WTC11 (cell line): ENCODE data around the gene ACVR1B. TPM values are rescaled to one million over a fixed set of nuclear protein-coding genes. Genes with fewer than 3 reads are reported as not detected.
A peak's percentile ranks its signal among the peaks of the same experiment; 100 is the strongest.

ENCODE experiments used
- ATAC-seq: fragments of 200-7000 bp; cut with Tn5 transposase; 2 replicates; pipeline ENCODE4 v1.10.0; 2021; ENCODE audit warnings: mild to moderate bottlenecking, moderate library complexity
- CTCF ChIA-PET: fragments of 300-600 bp; sonication (Branson Sonifier 250); formaldehyde crosslinking; loops from one replicate; lab custom pipeline; 2021; ENCODE audit warnings: antibody characterized with exemption; lab: Charles Lee
- POLR2A ChIA-PET: fragments of 350-600 bp; sonication (Branson Sonifier 250); formaldehyde crosslinking; loops from one replicate; lab custom pipeline; 2021; ENCODE audit warnings: antibody characterized with exemption; lab: Charles Lee
- DNase-seq: peaks from one replicate; pipeline ENCODE4 v3.0.0; 2021; ENCODE audit warnings: low spot score
- H3K27ac Mint-ChIP-seq: 2 replicates; pipeline ENCODE4 v1.8.0; 2021; ENCODE audit warnings: mixed read lengths
- H3K27me3 Mint-ChIP-seq: 2 replicates; pipeline ENCODE4 v1.8.0; 2021; ENCODE audit warnings: low read depth, mild to moderate bottlenecking, moderate library complexity, mixed read lengths
- H3K36me3 Mint-ChIP-seq: 2 replicates; pipeline ENCODE4 v1.8.0; 2021; ENCODE audit warnings: mixed read lengths
- H3K4me1 Mint-ChIP-seq: 2 replicates; pipeline ENCODE4 v1.8.0; 2022; ENCODE audit warnings: mixed read lengths
- H3K4me3 Mint-ChIP-seq: 2 replicates; pipeline ENCODE4 v1.8.0; 2021; ENCODE audit warnings: mild to moderate bottlenecking, moderate library complexity, mixed read lengths
- H3K9me3 Mint-ChIP-seq: 2 replicates; pipeline ENCODE4 v1.8.0; 2021; ENCODE audit warnings: mixed read lengths
- CREM ChIP-seq: sonication (generic); formaldehyde crosslinking; IDR thresholded peaks from 2 replicates; pipeline ENCODE4 v1.8.1; 2022; ENCODE audit warnings: mild to moderate bottlenecking, missing genetic modification reagents, moderate library complexity
- JAZF1 ChIP-seq: fragments of 250-450 bp; sonication (Bioruptor Pico); IDR thresholded peaks from 2 replicates; pipeline ENCODE4 v1.9.0; 2021; ENCODE audit warnings: moderate library complexity, mild to moderate bottlenecking, inconsistent platforms
- SMAD4 ChIP-seq: sonication (generic); formaldehyde crosslinking; IDR thresholded peaks from 2 replicates; pipeline ENCODE4 v1.8.0; 2022; ENCODE audit warnings: mild to moderate bottlenecking, missing genetic modification reagents
- ZNF121 ChIP-seq: sonication (generic); formaldehyde crosslinking; IDR thresholded peaks from 2 replicates; pipeline ENCODE4 v1.8.0; 2023; ENCODE audit warnings: missing genetic modification reagents
- ZNF219 ChIP-seq: sonication (generic); formaldehyde crosslinking; IDR thresholded peaks from 2 replicates; pipeline ENCODE4 v1.8.0; 2023; ENCODE audit warnings: missing genetic modification reagents, mild to moderate bottlenecking, borderline replicate concordance
- ZNF263 ChIP-seq: sonication (generic); formaldehyde crosslinking; IDR thresholded peaks from 2 replicates; pipeline ENCODE4 v1.8.1; 2022; ENCODE audit warnings: low read depth, mild to moderate bottlenecking, moderate library complexity, missing genetic modification reagents
- ZNF416 ChIP-seq: fragments of 250-450 bp; sonication (Bioruptor Pico); IDR thresholded peaks from 2 replicates; pipeline ENCODE4 v1.9.0; 2021; ENCODE audit warnings: mild to moderate bottlenecking, inconsistent platforms
- total RNA-seq: library from RNA; stranded (reverse); gene quantifications from 3 replicates; pipeline ENCODE4 v1.2.3, GENCODE V29; 2021
- TF ChIP-seq, protein P1 (sequence below): sonication (generic); formaldehyde crosslinking; IDR thresholded peaks from 2 replicates; pipeline ENCODE4 v1.8.0; 2022; ENCODE audit warnings: missing genetic modification reagents
- TF ChIP-seq, protein P2 (sequence below): fragments of 250-450 bp; sonication (Bioruptor Pico); IDR thresholded peaks from 2 replicates; pipeline ENCODE4 v2.1.2; 2022; ENCODE audit warnings: mild to moderate bottlenecking, moderate library complexity
- TF ChIP-seq, protein P3 (sequence below): fragments of 250-450 bp; sonication (Bioruptor Pico); conservative IDR thresholded peaks from 2 replicates; pipeline ENCODE4 v1.9.0; 2021; ENCODE audit warnings: mild to moderate bottlenecking
- TF ChIP-seq, protein P4 (sequence below): fragments of 250-450 bp; sonication (Bioruptor Pico); IDR thresholded peaks from 2 replicates; pipeline ENCODE4 v1.9.0; 2021; ENCODE audit warnings: mild to moderate bottlenecking
- TF ChIP-seq, protein P5 (sequence below): sonication (generic); formaldehyde crosslinking; IDR thresholded peaks from 2 replicates; pipeline ENCODE4 v1.8.1; 2023; ENCODE audit warnings: mild to moderate bottlenecking, missing genetic modification reagents
- TF ChIP-seq, protein P6 (sequence below): fragments of 250-450 bp; sonication (Bioruptor Pico); IDR thresholded peaks from 2 replicates; pipeline ENCODE4 v1.9.0; 2021; ENCODE audit warnings: moderate library complexity, mild to moderate bottlenecking, inconsistent platforms, borderline replicate concordance
- TF ChIP-seq, protein P7 (sequence below): sonication (generic); formaldehyde crosslinking; conservative IDR thresholded peaks from 2 replicates; pipeline ENCODE4 v1.8.1; 2022; ENCODE audit warnings: mild to moderate bottlenecking, missing genetic modification reagents
- TF ChIP-seq, protein P8 (sequence below): sonication (generic); formaldehyde crosslinking; IDR thresholded peaks from 2 replicates; pipeline ENCODE4 v1.8.0; 2023; ENCODE audit warnings: missing genetic modification reagents
- TF ChIP-seq, protein P9 (sequence below): sonication (generic); formaldehyde crosslinking; IDR thresholded peaks from 2 replicates; pipeline ENCODE4 v1.8.0; 2022; ENCODE audit warnings: mild to moderate bottlenecking, missing genetic modification reagents
- TF ChIP-seq, protein P10 (sequence below): sonication (generic); formaldehyde crosslinking; IDR thresholded peaks from 2 replicates; pipeline ENCODE4 v1.8.1; 2022; ENCODE audit warnings: mild to moderate bottlenecking, moderate library complexity, missing genetic modification reagents

The ACVR1B gene
- total RNA-seq, 1 experiment from 2014 or later = 24.1 TPM

DNA sequence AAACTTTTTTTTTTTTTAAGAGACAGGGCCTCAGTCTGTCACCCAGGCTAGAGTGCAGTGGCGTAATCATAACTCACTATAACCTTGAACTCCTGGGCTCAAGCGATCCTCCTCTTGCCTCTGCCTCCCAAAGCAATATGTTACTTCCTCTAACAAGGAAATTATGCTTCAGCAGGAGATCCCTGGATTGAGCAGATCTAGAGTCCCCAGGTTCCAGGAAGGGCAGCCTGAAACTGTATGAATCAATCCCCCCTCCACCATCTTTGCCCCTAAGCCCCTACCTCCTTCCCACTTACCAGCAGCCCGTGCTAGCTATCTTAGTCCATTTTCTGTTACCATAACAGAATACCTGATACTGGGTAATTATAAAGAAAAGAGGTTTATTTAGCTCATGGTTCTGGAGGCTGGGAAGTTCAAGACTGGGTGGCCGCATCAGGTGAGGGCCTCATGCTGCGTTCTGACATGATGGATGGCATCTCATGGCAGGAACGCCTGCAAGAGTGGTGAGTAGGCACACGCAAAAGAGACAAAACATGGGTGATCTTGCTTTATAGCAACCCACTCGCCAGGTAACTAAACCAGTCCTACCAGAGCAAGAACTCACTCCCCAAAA, 60.2 kb downstream of the ACVR1B start (continued):
- no peak for TF ChIP-seq ZNF219
- TF ChIP-seq, protein P1, sequence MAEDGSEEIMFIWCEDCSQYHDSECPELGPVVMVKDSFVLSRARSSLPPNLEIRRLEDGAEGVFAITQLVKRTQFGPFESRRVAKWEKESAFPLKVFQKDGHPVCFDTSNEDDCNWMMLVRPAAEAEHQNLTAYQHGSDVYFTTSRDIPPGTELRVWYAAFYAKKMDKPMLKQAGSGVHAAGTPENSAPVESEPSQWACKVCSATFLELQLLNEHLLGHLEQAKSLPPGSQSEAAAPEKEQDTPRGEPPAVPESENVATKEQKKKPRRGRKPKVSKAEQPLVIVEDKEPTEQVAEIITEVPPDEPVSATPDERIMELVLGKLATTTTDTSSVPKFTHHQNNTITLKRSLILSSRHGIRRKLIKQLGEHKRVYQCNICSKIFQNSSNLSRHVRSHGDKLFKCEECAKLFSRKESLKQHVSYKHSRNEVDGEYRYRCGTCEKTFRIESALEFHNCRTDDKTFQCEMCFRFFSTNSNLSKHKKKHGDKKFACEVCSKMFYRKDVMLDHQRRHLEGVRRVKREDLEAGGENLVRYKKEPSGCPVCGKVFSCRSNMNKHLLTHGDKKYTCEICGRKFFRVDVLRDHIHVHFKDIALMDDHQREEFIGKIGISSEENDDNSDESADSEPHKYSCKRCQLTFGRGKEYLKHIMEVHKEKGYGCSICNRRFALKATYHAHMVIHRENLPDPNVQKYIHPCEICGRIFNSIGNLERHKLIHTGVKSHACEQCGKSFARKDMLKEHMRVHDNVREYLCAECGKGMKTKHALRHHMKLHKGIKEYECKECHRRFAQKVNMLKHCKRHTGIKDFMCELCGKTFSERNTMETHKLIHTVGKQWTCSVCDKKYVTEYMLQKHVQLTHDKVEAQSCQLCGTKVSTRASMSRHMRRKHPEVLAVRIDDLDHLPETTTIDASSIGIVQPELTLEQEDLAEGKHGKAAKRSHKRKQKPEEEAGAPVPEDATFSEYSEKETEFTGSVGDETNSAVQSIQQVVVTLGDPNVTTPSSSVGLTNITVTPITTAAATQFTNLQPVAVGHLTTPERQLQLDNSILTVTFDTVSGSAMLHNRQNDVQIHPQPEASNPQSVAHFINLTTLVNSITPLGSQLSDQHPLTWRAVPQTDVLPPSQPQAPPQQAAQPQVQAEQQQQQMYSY (CRISPR knock-in tag) = no peak
- no peak for TF ChIP-seq JAZF1 (CRISPR knock-in tag)
- TF ChIP-seq, protein P2, sequence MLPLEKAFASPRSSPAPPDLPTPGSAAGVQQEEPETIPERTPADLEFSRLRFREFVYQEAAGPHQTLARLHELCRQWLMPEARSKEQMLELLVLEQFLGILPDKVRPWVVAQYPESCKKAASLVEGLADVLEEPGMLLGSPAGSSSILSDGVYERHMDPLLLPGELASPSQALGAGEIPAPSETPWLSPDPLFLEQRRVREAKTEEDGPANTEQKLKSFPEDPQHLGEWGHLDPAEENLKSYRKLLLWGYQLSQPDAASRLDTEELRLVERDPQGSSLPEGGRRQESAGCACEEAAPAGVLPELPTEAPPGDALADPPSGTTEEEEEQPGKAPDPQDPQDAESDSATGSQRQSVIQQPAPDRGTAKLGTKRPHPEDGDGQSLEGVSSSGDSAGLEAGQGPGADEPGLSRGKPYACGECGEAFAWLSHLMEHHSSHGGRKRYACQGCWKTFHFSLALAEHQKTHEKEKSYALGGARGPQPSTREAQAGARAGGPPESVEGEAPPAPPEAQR (CRISPR knock-in tag) = no peak
- TF ChIP-seq, protein P3, sequence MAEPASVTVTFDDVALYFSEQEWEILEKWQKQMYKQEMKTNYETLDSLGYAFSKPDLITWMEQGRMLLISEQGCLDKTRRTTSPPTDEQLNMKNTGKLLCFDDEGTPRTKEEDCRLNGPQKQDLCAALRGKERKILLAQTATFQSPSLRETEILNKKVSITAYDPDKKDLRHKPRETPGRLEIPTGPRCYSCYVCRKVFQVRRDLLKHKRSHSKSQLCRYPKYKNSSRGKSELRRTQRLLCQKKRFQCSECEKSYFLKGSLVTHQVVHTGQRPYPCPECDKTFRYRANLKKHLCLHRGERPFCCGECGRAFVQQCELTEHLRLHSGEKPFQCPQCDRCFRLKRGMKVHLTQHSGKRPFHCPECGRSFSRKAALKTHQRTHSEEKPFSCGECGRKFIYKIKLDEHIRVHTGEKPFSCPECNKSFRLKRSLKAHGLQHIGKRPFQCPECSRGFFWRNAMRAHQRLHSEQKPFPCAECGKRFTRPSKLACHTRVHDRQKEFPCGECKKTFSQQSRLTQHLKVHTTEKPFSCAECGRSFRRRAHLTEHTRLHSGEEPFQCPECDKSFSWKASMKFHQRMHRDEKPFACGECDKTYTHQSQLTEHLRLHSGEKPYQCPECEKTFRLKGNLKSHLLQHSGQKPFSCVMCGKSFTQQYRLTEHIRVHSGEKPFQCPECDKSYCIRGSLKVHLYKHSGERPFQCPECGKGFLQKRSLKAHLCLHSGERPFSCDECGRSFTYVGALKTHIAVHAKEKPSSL (CRISPR knock-in tag) = no peak
- no peak for TF ChIP-seq CREM (CRISPR knock-in tag)
- TF ChIP-seq, protein P4, sequence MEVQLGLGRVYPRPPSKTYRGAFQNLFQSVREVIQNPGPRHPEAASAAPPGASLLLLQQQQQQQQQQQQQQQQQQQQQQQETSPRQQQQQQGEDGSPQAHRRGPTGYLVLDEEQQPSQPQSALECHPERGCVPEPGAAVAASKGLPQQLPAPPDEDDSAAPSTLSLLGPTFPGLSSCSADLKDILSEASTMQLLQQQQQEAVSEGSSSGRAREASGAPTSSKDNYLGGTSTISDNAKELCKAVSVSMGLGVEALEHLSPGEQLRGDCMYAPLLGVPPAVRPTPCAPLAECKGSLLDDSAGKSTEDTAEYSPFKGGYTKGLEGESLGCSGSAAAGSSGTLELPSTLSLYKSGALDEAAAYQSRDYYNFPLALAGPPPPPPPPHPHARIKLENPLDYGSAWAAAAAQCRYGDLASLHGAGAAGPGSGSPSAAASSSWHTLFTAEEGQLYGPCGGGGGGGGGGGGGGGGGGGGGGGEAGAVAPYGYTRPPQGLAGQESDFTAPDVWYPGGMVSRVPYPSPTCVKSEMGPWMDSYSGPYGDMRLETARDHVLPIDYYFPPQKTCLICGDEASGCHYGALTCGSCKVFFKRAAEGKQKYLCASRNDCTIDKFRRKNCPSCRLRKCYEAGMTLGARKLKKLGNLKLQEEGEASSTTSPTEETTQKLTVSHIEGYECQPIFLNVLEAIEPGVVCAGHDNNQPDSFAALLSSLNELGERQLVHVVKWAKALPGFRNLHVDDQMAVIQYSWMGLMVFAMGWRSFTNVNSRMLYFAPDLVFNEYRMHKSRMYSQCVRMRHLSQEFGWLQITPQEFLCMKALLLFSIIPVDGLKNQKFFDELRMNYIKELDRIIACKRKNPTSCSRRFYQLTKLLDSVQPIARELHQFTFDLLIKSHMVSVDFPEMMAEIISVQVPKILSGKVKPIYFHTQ (CRISPR knock-in tag) = no peak
- TF ChIP-seq, protein P5, sequence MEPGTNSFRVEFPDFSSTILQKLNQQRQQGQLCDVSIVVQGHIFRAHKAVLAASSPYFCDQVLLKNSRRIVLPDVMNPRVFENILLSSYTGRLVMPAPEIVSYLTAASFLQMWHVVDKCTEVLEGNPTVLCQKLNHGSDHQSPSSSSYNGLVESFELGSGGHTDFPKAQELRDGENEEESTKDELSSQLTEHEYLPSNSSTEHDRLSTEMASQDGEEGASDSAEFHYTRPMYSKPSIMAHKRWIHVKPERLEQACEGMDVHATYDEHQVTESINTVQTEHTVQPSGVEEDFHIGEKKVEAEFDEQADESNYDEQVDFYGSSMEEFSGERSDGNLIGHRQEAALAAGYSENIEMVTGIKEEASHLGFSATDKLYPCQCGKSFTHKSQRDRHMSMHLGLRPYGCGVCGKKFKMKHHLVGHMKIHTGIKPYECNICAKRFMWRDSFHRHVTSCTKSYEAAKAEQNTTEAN = no peak
- TF ChIP-seq ZNF263 (CRISPR knock-in tag) = no peak
- TF ChIP-seq ZNF121 (CRISPR knock-in tag) = no peak
- TF ChIP-seq ZNF416 = no peak
- TF ChIP-seq, all 79 proteins: peak for 0

DNA sequence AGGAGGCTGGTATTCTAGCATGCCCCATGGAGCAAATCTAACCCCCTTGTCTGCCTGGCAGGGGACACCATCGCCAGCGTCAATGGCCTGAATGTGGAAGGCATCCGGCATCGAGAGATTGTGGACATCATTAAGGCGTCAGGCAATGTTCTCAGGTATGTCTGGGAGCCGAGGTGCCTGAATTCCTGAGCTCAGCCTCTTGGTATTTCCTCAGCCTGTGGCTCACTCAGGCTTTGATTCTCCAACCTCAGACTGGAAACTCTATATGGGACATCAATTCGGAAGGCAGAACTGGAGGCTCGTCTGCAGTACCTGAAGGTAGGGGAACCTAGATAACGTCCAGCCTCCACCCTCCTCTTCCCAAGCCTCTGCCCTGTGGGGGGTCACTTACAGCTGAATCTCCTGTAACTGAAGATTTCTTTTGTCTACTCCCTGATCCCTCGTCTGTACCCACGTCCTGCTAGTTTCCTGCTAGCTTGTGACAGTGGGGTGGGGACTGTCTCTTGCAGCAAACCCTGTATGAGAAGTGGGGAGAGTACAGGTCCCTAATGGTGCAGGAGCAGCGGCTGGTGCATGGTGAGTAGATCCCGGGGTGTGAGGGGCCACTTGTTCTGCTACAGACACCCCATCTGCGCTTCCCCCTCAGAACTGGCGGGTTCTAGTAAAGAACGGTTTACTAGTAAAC, 62.3 kb downstream of the ACVR1B start:
- POLR2A ChIA-PET = no interaction called here
- Mint-ChIP-seq H3K9me3 (no peaks in the 10 kb centered on the region), H3K4me1 (peaks cover 31% of the 10 kb centered on the region), H3K36me3 (peaks cover 5% of the 10 kb centered on the region; the same call in 1 of the 2 replicates), H3K27me3 (peaks cover 61% of the 10 kb centered on the region), H3K27ac (no peak overlapping the region), H3K4me3 (peak overlapping the region; percentile 47; the same call in 1 of the 2 replicates)
- CTCF ChIA-PET = interaction anchor here (0.7 to 38.0 kb wide), 8 partner anchors 9 to 168 kb away, joined by 3 to 1431 read pairs (median 3); partner anchors contain the start of genes ATG101 and TAMALIN
- DNase-seq = no peak
- no peak for ATAC-seq
- TF ChIP-seq, protein P6, sequence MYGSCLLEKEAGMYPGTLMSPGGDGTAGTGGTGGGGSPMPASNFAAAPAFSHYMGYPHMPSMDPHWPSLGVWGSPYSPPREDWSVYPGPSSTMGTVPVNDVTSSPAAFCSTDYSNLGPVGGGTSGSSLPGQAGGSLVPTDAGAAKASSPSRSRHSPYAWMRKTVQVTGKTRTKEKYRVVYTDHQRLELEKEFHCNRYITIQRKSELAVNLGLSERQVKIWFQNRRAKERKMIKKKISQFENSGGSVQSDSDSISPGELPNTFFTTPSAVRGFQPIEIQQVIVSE = no peak
- TF ChIP-seq, protein P7, sequence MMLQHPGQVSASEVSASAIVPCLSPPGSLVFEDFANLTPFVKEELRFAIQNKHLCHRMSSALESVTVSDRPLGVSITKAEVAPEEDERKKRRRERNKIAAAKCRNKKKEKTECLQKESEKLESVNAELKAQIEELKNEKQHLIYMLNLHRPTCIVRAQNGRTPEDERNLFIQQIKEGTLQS (CRISPR knock-in tag) = no peak
- TF ChIP-seq ZNF263 (CRISPR knock-in tag) (no peak), SMAD4 (CRISPR knock-in tag) (no peak), CREM (CRISPR knock-in tag) (no peak)
- TF ChIP-seq, protein P8, sequence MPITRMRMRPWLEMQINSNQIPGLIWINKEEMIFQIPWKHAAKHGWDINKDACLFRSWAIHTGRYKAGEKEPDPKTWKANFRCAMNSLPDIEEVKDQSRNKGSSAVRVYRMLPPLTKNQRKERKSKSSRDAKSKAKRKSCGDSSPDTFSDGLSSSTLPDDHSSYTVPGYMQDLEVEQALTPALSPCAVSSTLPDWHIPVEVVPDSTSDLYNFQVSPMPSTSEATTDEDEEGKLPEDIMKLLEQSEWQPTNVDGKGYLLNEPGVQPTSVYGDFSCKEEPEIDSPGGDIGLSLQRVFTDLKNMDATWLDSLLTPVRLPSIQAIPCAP = no peak
- TF ChIP-seq, protein P9, sequence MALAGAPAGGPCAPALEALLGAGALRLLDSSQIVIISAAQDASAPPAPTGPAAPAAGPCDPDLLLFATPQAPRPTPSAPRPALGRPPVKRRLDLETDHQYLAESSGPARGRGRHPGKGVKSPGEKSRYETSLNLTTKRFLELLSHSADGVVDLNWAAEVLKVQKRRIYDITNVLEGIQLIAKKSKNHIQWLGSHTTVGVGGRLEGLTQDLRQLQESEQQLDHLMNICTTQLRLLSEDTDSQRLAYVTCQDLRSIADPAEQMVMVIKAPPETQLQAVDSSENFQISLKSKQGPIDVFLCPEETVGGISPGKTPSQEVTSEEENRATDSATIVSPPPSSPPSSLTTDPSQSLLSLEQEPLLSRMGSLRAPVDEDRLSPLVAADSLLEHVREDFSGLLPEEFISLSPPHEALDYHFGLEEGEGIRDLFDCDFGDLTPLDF (CRISPR knock-in tag) = no peak
- TF ChIP-seq, protein P10, sequence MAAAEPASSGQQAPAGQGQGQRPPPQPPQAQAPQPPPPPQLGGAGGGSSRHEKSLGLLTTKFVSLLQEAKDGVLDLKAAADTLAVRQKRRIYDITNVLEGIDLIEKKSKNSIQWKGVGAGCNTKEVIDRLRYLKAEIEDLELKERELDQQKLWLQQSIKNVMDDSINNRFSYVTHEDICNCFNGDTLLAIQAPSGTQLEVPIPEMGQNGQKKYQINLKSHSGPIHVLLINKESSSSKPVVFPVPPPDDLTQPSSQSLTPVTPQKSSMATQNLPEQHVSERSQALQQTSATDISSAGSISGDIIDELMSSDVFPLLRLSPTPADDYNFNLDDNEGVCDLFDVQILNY (CRISPR knock-in tag) = no peak
